GDM1 (cell line): ENCODE data around the gene MAP3K2.
"Not testable (repeated sequence)": the region's sequence is repeated elsewhere in the genome, so short reads cannot be mapped to it uniquely, and the experiment has no call there.

Experiments
- DNase-seq: peaks from one replicate; lab custom pipeline; 2025; lab: John Stamatoyannopoulos, UW

MAP3K2 gene

DNA sequence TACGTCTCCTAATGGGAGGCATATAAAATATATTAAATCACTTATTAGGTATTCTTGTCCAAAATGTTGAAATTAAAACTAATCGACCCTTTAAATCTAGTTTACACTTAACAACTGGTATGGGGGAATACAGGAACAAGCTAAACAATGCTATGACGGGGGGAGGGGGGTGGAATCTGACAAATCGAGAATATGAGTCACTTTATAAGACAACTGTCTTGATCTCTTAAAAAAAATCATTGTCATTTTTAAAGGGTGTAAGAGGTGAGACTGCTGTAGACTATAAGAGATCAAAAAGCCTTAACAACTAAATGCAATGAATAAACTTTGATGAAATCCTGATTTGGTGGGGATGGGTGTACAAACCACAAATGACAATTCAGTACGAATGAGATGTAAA is 6.0 kb downstream of the MAP3K2 start:
- no peak for DNase-seq

GRCh38 chr2:127379712-127380355 is 7.9 kb downstream of the MAP3K2 start:
- no peak for DNase-seq

DNA sequence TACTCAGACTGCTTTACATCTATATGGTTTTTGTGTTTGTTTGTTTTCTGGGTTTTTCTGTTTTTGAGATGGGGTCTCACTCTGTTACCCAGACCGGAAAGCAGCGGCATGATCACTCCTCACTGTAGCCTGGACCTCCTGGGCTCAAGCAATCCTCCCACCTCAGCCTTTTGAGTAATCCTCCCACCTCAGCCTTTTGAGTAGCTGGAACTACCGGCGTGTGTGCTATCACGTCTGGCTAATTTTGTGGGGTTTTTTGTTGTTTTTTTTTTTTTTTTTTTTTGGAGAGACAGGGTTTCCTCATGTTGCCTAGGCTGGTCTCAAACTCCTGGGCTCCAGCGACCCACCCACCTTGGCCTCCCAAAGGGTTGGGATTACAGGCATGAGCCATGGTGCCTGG is 9.1 kb downstream of the MAP3K2 start:
- no peak for DNase-seq

- DNase-seq, result no peak
These were observed 10.5 kb downstream of the MAP3K2 start for GRCh38 chr2:127377262-127377661.

- DNase-seq, result no peak
These were observed 11.5 kb downstream of the MAP3K2 start for GRCh38 chr2:127376257-127376656.

GRCh38 chr2:127373362-127374083 is 14.3 kb downstream of the MAP3K2 start:
- no peak for DNase-seq

- no peak for DNase-seq
These were observed 16.7 kb downstream of the MAP3K2 start for GRCh38 chr2:127371037-127371436.

GRCh38 chr2:127370010-127370409 is 17.8 kb downstream of the MAP3K2 start:
- DNase-seq, result no peak

GRCh38 chr2:127365211-127365643 is 22.5 kb downstream of the MAP3K2 start:
- no peak for DNase-seq

GRCh38 chr2:127362971-127363370 is 24.8 kb downstream of the MAP3K2 start:
- DNase-seq, result no peak

- DNase-seq, result no peak
These were observed 25.6 kb downstream of the MAP3K2 start for GRCh38 chr2:127361929-127362885.

DNA sequence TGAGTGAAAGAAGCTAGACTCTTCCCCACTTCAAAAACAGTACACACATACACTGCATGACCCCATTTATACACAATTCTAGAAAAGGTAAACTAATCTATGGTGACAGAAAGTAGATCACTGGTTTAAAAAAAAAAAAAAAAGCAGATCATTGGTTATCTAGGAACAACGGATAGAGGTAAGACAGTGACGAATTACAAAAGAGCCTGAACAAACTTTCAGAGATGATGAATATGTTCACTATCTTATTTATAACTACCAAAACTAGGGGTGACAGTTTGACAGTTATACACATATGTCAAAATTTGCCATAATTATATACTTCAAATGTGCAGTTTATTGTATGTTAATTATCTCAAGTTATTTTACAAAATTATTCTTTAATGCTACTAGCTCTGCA is 27.5 kb downstream of the MAP3K2 start:
- DNase-seq, result no peak

DNA sequence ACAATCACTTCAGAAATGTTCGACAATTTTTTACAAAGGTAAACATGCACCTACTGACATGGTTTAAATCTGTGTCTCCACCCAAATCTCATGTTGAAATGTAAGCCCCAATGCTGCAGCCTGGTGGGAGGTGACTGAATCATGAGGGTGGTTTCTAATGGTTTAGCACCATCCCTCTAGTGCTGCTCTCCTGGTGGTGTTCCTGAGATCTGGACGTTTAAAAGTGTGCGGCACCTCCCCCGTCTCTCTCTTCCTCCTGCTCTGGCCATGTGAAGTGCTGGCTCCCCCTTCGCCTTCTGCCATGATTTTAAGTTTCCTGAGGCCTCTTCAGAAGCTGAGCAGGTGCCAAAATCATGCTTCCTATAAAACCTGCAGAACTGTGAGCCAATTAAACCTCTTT is 28.3 kb downstream of the MAP3K2 start:
- DNase-seq, result no peak

DNA sequence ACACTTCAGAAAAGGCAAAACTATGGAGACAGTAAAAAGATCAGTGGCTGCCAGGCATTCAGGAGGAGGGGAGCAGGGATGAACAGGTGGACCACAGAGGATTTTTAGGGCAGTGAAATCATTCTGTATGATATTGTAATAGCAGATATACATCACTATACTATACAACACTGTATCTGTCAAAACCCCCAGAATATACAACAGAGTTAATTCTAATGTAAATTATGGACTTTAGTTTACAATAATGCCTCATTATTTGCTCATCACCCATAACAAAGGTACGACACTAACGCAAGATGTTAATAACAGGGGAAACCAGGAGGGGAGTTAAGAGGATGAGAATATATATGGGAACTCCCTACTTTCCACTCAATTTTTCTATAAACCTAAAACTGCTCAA is 28.8 kb downstream of the MAP3K2 start:
- DNase-seq, result no peak

- no peak for DNase-seq
These were observed 29.7 kb downstream of the MAP3K2 start for GRCh38 chr2:127358044-127358443.

DNA sequence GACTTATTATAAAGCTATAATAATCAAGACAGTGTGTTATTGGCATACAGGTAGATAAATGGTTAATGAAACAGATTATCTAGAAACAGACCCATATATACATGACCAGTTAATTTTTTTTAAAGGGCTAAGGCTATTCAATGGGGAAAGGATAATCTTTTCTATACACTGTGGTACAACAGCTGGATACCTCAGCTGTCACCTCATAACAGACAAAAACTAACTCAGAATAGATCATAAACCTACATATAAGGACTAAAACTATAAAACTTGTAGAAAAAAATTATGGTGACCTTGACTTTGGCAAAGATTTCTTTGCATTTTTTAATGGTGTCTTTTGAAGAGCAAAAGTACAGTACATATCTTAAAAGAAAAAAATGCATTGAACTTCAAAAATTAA is 30.2 kb downstream of the MAP3K2 start:
- no peak for DNase-seq

DNA sequence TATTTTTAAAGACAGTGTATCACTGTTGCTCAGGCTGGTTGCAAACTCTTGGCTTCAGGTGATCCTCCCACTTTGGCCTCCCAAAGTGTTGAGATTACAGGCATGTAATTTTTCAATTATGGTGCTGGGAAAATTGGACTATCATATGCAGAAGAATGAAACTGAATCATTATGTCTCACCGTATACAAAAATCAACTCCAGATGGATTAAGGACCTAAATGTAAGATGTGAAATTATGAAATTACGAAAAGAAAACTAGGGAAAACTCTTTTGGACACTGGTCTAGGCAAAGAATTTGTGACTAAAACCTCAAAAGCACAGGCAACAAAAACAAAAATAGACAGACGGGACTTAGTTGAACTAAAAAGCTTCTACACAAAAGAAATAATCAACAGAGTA is 31.2 kb downstream of the MAP3K2 start:
- no peak for DNase-seq

DNA sequence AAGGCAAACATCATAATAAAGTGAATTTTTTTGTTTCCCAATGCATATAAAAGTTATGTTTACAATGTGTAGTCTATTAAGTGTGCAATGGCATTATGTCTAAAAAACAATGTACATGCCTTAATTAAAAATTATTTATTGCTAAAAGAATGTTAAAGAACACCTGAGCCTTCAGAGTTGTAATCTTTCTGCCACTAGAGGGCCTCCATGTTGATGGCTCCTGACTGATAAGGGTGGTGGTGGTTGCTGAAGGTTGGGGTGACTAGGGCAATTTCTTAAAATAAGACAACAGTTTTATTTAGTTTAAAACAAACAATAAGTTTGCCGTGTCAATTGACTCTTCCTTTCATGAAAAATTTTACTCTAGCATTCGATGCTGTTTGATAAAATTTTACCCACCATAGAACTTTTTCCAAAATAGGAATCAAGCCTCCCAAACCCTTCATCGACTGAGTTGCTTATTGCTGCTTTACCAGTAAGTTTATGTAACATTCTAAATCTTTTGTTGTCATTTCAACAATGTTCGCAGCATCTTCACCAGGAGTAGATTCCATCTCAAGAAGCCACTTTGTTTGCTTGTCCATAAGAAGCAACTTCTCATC is 32.3 kb downstream of the MAP3K2 start:
- no peak for DNase-seq

GRCh38 chr2:127353873-127354676 is 33.7 kb downstream of the MAP3K2 start:
- not testable (repeated sequence) for DNase-seq

- DNase-seq, result not testable (repeated sequence)
These were observed 34.6 kb downstream of the MAP3K2 start for GRCh38 chr2:127353223-127353622.

GRCh38 chr2:127351603-127352002 is 36.2 kb downstream of the MAP3K2 start:
- DNase-seq, result no peak
